ENCODE data around the gene TTC9.

DNA sequence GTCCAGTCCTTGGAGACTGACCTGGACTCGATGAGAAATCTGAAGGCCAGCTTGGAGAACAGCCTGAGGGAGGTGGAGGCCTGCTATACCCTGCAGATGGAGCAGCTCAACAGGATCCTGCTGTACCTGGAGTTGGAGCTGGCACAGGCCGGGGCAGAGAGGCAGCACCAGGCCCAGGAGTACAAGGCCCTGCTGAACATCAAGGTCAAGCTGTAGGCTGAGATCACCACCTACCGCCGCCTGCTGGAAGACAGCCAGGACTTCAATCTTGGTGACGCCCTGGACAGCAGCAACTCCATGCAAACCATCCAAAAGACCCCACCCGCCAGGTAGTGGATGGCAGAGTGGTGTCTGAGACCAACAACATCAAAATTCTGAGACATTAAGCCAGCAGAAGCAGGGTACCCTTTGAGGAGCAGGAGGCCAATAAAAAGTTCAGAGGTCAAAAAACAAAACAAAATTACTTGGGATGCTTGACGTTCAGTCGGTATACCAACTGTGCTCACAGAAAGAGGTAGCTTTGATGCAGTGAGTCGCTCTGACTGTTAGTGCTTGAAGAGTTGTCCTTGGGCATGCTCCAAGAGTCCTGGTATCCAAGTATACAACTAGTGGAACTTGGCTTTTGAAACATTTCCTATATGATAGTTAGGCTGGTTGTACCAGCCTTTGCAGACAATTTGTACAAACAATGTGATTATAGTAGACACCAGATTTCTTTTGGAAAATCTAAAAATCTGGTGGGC is 46.1 kb upstream of the TTC9 start:
- TF ChIP-seq CTCF (conservative IDR thresholded peaks at IDR 0.05; ENCODE audit: low read depth in 2 of 2) (peak in 1 of 2 experiments; percentile 40; a peak in 2 of 4 replicates), POLR2AphosphoS5 (IDR thresholded peaks at IDR 0.05; ENCODE audit: low read depth) (no peak), EZH2phosphoT487 (IDR thresholded peaks at IDR 0.05; ENCODE audit: unreplicated experiment) (no peak), REST (IDR thresholded peaks at IDR 0.05; ENCODE audit: unreplicated experiment) (no peak), EZH2 (IDR thresholded peaks at IDR 0.05; ENCODE audit: low read depth, unreplicated experiment) (no peak), ZNF331 (CRISPR knock-in tag; IDR thresholded peaks at IDR 0.05; ENCODE audit: low read depth) (no peak), STAT1 (IDR thresholded peaks at IDR 0.05; ENCODE audit: unreplicated experiment) (no peak), CREB1 (CRISPR knock-in tag; IDR thresholded peaks at IDR 0.05; ENCODE audit: low read depth) (no peak), ZNF114 (CRISPR knock-in tag; IDR thresholded peaks at IDR 0.05) (no peak), JUNB (IDR thresholded peaks at IDR 0.05; ENCODE audit: unreplicated experiment) (no peak)
- TF ChIP-seq, protein P1, sequence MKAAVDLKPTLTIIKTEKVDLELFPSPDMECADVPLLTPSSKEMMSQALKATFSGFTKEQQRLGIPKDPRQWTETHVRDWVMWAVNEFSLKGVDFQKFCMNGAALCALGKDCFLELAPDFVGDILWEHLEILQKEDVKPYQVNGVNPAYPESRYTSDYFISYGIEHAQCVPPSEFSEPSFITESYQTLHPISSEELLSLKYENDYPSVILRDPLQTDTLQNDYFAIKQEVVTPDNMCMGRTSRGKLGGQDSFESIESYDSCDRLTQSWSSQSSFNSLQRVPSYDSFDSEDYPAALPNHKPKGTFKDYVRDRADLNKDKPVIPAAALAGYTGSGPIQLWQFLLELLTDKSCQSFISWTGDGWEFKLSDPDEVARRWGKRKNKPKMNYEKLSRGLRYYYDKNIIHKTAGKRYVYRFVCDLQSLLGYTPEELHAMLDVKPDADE (IDR thresholded peaks at IDR 0.05) = no peak
